ENCODE results near the gene SEPTIN1.

- no peak for TF ChIP-seq YY1 (IDR thresholded peaks at IDR 0.05; ENCODE audit: insufficient read depth, insufficient read length)
- TF ChIP-seq SUZ12 (IDR thresholded peaks at IDR 0.05; ENCODE audit: extremely low read depth, insufficient read depth, insufficient read length) = no peak
These were observed 41.7 kb downstream of the SEPTIN1 start for GRCh38 chr16:30340621-30341020.

Measured in NT2/D1 (cell line).